A673 (cell line): ENCODE measurements around the gene FFAR2. TPM values are rescaled to one million over a fixed set of nuclear protein-coding genes. Genes with fewer than 3 reads are reported as not detected.

Experiments
- BruUV-seq: library from RNA; stranded (reverse); fragments of 400-500 nt; replicated peaks from 2 replicates; lab custom pipeline; 2021; lab: Mats Ljungman, UMichigan
- CTCF ChIA-PET: fragments of 300-600 bp; sonication (Branson Sonifier 250); formaldehyde crosslinking; loops from one replicate; lab custom pipeline; 2022; ENCODE audit warnings: antibody characterized with exemption; lab: Charles Lee
- POLR2A ChIA-PET: fragments of 300-600 bp; sonication (Branson Sonifier 250); formaldehyde crosslinking; loops from one replicate; lab custom pipeline; 2022; ENCODE audit warnings: antibody characterized with exemption; ENCODE audit not compliant: low non-redundant PET; lab: Charles Lee
- DNase-seq: peaks from one replicate; pipeline ENCODE4 v3.0.0-alpha.2; 2015; ENCODE audit warnings: low spot score
- H3K27ac ChIP-seq: fragments of 200-600 bp; sonication (generic); 2 replicates; pipeline ENCODE4 v1.5.1; 2016; ENCODE audit warnings: mixed run types, low read depth, mild to moderate bottlenecking, mixed read lengths, antibody characterized with exemption, low read length; ENCODE audit not compliant: poor library complexity, severe bottlenecking
- H3K27me3 ChIP-seq: fragments of 200-600 bp; sonication (generic); replicated peaks from 2 replicates; pipeline ENCODE4 v1.6.1; 2017; ENCODE audit warnings: mixed run types, low read depth, mild to moderate bottlenecking, mixed read lengths, antibody characterized with exemption, low read length; ENCODE audit not compliant: insufficient read depth, poor library complexity
- H3K36me3 ChIP-seq: fragments of 200-600 bp; sonication (generic); 2 replicates; pipeline ENCODE4 v1.6.1; 2016; ENCODE audit warnings: mixed run types, mild to moderate bottlenecking, mixed read lengths, antibody characterized with exemption, low read length; ENCODE audit not compliant: insufficient read depth, poor library complexity, severe bottlenecking
- H3K4me1 ChIP-seq: fragments of 200-600 bp; sonication (generic); 2 replicates; pipeline ENCODE4 v1.6.1; 2017; ENCODE audit warnings: mixed run types, mild to moderate bottlenecking, mixed read lengths, antibody characterized with exemption, low read length; ENCODE audit not compliant: insufficient read depth, poor library complexity, severe bottlenecking
- H3K4me3 ChIP-seq: fragments of 200-600 bp; sonication (generic); 2 replicates; pipeline ENCODE4 v1.5.1; 2016; ENCODE audit warnings: low read depth, mixed run types, mild to moderate bottlenecking, mixed read lengths, low read length; ENCODE audit not compliant: poor library complexity, severe bottlenecking
- H3K9me3 ChIP-seq: fragments of 200-600 bp; sonication (generic); 2 replicates; pipeline ENCODE4 v1.6.1; 2016; ENCODE audit warnings: mixed run types, low read depth, mild to moderate bottlenecking, mixed read lengths, antibody characterized with exemption, low read length; ENCODE audit not compliant: poor library complexity, severe bottlenecking
- CTCF ChIP-seq: fragments of 300-800, 200-600 bp; sonication (generic); conservative IDR thresholded peaks from 2 replicates; pipeline ENCODE4 v1.5.1; 2017; ENCODE audit warnings: low read depth, mild to moderate bottlenecking, antibody characterized with exemption, low read length, moderate library complexity, mixed read lengths
- EZH2 ChIP-seq: fragments of 200-600 bp; sonication (generic); IDR thresholded peaks from 2 replicates; pipeline ENCODE4 v1.6.1; 2017; ENCODE audit warnings: borderline replicate concordance, low read depth, mild to moderate bottlenecking, mixed read lengths, antibody characterized with exemption, low read length; ENCODE audit not compliant: poor library complexity, severe bottlenecking
- intact Hi-C: fragments of 100-400 bp; cut with micrococcal nuclease; formaldehyde crosslinking; loops from one replicate; pipeline ENCODE4 v1.10.0; 2022; ENCODE audit not compliant: unreplicated experiment
- total RNA-seq: library from RNA; stranded (reverse); gene quantifications from 2 replicates; pipeline ENCODE4 v1.2.3, GENCODE V29; 2021

FFAR2 gene
- total RNA-seq, 1 experiment from 2014 or later: not detected

DNA sequence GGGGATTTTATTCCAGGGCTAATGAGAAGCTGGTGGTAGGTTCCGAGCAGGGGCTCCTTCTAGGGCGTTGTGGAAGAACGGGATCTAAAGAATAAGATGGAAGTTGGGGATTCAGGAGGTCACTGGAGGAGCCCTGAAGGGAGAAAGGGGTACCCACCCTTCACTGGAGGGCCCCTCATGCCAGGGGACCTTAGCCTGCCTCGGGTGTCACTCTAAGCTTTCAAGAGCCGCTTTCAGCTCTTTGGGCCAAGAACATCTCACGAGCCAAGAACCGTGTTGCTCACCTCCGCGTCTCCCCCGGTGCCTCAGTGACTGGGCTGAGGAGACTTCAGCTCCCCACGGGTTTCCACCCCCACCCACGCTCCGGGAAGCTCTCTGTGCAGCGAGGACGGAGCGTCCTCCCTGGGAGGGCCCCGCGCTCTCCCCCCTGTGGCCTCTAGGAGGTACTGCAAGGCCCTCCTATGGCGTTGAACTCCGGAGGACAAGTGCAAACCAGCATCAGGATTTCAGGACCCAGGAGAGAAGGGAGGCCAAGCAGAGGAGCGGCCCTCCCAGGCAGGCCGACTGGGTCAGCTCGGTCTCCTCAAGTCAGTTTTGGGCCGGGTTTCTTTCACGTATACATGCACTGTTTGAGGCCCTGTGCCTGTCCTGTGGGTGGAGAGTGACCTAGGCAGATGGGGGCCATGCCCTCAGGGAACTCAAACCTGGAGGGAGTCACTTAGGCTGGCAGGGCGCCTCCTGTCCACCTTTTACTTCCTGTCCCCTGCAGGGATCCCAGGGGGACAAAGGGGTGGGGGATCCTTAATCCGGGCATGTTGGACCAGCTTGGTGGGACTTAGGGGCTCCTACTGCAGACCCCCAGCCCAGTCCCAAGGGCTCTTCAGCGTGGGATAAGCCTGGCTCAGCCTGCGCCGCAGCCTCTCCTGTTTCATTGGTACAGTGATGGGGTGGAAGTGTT, 47.3 kb downstream of the FFAR2 start:
- Histone ChIP-seq H3K4me1 (no peaks in the 10 kb centered on the region), H3K27me3 (peaks cover 27% of the 10 kb centered on the region), H3K36me3 (no peaks in the 10 kb centered on the region), H3K27ac (no peak overlapping the region), H3K4me3 (no peak overlapping the region), H3K9me3 (no peaks in the 10 kb centered on the region)
- ChIA-PET CTCF (interaction anchor here (0.6 to 1.8 kb wide), 3 partner anchors 53 to 142 kb away, joined by 3 to 23 read pairs (median 3); partner anchors contain the start of gene FFAR3), POLR2A (interaction anchor here (0.6 kb wide), 1 partner anchor 131 kb away, joined by 4 read pairs; no protein-coding TSS in a partner anchor)
- intact Hi-C loops: loop anchor here (1.0 kb wide), 1 partner anchor 143 kb away; no protein-coding TSS in a partner anchor
- TF ChIP-seq CTCF (peak; percentile 95), EZH2 (no peak)
- no TSS peak for BruUV-seq
- DNase-seq: peak; percentile 76

DNA sequence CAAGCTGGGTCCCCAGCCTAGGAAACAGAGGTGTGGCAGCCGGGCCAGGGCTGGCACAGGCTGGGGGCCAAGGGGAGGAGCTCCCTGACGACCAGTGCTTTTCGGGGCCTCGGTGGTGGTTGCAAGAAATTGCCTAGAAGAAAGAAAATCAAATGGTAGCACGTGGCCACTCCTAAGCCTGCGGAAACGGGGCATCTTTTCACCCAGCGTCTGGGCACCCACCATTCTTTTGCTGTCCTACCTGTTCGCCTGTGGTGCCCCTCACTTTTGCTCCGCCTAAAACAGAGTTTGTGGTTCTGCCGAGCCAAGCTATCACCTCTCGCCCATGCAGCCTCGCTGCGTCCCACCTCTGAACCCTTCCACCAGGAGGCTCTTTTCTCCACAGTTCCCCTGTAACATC, 49.3 kb downstream of the FFAR2 start:
- H3K27ac ChIP-seq: no peak overlapping the region
- H3K9me3 ChIP-seq: no peaks in the 10 kb centered on the region
- intact Hi-C loops: no loop called here
- H3K27me3 ChIP-seq: peaks cover 8% of the 10 kb centered on the region
- TF ChIP-seq EZH2 (no peak), CTCF (no peak)
- BruUV-seq: no TSS peak
- H3K4me1 ChIP-seq: no peaks in the 10 kb centered on the region
- H3K36me3 ChIP-seq: no peaks in the 10 kb centered on the region
- ChIA-PET POLR2A (no interaction called here), CTCF (interaction anchor here (0.7 kb wide), 1 partner anchor 682 kb away, joined by 7 read pairs; no protein-coding TSS in a partner anchor)
- no peak overlapping the region for H3K4me3 ChIP-seq
- no peak for DNase-seq

DNA sequence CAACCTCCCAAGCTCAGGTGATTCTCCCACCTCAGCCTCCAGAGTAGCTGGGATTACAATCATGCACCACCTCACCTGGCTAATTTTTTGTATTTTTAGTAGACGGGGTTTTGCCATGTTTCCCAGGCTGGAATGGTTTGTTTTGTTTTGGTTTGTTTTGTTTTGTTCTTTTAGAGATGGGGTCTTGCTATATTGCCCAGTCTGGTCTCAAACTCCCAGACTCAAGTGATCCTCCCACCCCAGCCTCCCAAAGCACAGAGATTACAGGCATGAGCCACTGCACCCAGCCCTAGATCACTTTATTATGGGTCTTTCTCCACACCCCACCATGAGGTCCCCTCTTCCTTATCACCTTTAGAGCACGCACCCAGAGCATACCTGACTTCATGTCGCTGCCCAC, 50.2 kb downstream of the FFAR2 start:
- H3K9me3 ChIP-seq: no peaks in the 10 kb centered on the region
- H3K36me3 ChIP-seq: no peaks in the 10 kb centered on the region
- intact Hi-C loops: no loop called here
- DNase-seq: no peak
- H3K4me3 ChIP-seq: no peak overlapping the region
- POLR2A ChIA-PET: no interaction called here
- no TSS peak for BruUV-seq
- peaks cover 10% of the 10 kb centered on the region for H3K27me3 ChIP-seq
- CTCF ChIA-PET: no interaction called here
- no peak overlapping the region for H3K27ac ChIP-seq
- H3K4me1 ChIP-seq: no peaks in the 10 kb centered on the region
- TF ChIP-seq EZH2 (no peak), CTCF (no peak)
